GM19395 (cell line): ENCODE measurements around the gene CYTH1.

Experiments used
- ATAC-seq: cut with Tn5 transposase; IDR thresholded peaks from one replicate; pipeline ENCODE4 v1.9.1; 2021; ENCODE audit warnings: mild to moderate bottlenecking, moderate library complexity; ENCODE audit not compliant: unreplicated experiment

The CYTH1 gene

DNA sequence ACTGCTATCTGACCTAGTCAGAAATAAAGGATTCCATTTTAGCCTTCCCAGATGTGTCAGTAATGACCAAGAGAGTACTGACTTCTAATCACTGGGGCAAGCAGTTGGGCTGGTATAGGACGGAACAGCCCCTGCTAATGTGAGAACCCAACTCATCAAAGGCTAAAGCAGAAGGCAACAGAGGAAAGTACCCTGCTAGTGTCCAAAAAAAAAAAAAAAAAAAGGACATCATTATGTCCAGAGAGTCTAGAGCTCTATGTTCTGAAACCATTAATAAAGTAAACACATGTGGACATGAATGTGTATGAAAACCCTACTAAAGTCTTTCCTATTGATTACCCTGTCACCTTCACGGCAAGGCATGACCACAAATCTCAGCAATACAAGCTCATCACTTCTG, 85.0 kb downstream of the CYTH1 start:
- ATAC-seq: no peak

- no peak for ATAC-seq
Measured at GRCh38 chr17:78696016-78696982, 85.8 kb downstream of the CYTH1 start.

DNA sequence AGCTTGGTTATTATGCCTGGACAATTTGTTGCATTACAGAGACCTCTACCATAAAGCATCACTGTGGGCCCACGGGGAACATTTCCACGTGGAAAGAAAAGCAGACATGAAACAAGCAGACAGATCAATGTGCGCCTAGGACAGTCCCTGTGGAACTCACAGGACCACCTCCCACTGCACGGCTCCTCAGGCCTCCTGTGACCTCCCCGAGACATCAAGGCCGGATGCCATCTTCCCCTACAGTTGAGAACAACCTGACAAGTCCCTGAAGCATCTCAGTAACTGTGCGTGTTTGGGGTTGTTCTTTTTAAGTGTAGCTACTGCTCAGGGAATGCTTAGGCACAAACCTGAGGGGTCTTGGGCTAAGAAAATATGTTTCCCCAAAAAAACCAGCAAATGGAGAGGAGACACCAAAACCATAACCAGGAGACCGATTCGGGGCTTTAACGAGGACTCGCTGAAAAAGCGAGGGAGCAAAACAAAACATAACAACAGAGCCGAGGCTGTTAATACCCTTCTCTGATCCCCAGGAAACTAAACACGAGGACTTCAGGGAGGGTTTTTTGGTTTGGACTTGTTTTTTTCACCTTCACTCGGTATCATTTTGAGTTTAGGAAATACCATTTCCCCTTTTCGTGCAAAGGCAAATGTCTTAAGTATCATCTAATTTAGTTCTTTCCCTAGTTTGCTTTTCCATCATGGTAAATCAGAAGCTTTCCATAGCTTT, 87.1 kb downstream of the CYTH1 start:
- ATAC-seq: no peak

DNA sequence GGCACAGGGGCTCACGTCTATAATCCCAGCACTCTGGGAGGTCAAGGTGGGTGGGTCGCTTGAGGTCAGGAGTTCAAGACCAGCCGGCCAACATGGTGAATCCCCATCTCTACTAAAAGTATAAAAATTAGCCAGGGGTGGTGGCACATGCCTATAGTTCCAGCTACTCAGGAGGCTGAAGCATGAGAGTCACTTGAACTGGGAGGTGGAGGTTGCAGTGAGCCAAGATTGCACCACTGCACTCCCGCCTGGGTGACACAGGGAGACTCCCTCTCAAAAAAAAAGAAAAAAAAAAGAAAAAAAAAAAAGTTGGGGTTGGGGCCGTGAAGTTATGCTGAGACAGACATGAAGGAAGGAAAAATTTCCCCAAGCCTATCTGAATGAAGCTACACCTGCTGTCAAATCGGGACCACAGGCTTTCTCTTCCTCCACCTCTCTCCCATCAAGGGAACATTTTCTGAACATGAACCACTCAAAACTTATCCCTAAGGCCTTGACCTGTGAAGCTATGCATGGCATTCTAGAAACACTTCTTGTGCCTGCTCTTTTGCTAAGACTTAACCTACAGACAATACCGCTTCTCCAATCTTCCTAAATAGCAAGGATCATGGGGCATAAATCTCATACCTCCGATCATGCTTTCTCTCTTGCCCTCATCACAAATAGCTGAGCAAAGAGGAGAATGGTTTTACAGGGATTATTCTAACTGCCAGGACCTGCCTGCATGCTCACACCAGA, 88.6 kb downstream of the CYTH1 start:
- ATAC-seq: no peak

- ATAC-seq: no peak
Measured at GRCh38 chr17:78692460-78693010, 89.5 kb downstream of the CYTH1 start.

GRCh38 chr17:78689029-78689428, 93.0 kb downstream of the CYTH1 start:
- ATAC-seq: no peak

DNA sequence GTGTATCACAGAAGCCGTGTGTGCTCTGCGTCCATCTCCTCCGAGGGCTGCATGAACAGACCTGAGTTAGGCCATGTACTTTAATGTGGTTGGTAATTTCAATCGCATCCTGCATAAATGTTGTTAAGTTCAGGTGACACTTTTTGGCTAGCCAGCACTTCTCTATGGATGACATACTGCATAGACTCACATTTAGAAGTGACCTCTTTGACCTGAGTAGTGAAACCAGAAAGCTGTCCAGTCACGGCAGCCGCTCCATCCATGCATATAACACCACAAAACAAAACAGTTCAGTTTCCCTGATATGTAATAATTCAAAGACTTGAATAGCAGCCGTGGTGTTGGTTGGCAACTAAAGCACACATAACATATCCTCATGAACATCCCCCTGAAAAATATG, 94.1 kb downstream of the CYTH1 start:
- ATAC-seq: no peak

- ATAC-seq: no peak
Measured at GRCh38 chr17:78687125-78687524, 94.9 kb downstream of the CYTH1 start.

GRCh38 chr17:78684026-78684425, 98.0 kb downstream of the CYTH1 start:
- ATAC-seq: no peak

GRCh38 chr17:78683408-78683961, 98.6 kb downstream of the CYTH1 start:
- ATAC-seq: no peak

DNA sequence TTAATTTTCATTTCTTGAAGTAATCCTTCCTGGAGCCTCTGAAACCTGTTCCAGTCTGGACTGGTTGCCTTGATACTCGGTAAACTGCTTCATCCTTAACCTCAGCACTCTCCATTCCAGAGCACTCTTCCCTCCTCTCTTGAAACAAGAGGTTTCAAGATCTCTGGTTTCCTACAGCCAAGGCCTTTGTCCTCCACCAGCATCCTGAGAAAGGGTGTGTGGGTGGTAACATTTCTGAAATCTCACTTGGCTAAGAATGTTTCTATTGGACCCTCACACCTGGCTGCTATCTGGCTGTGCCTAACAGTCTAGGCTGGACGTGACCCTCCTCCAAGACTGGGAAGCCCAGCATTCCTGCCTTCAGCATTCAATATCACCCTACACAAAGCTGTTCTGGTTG, 99.7 kb downstream of the CYTH1 start:
- no peak for ATAC-seq

- no peak for ATAC-seq
Measured at GRCh38 chr17:78680436-78680835, 101.6 kb downstream of the CYTH1 start.

GRCh38 chr17:78679495-78680395, 102.3 kb downstream of the CYTH1 start:
- ATAC-seq: no peak

DNA sequence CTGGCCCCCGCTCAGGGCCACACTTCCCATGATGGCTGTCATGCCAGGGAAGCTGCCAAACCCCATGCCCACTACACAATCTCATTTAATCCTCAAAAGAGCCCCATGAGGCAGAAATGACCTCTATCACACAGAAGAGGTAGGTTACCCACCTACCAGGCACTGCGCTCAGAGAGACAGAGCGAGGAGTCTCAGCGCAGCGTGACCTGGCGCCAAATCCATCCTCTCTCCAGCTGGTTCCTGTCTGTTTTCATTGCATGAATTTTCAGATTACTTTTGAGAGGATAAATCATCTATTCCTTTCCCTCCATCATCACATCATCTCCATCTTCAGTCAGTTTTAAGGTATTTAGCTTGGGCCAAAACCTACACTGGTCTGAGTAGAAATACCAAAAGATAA, 103.4 kb downstream of the CYTH1 start:
- ATAC-seq: no peak

- ATAC-seq: no peak
Measured at GRCh38 chr17:78678222-78678557, 103.9 kb downstream of the CYTH1 start.

- ATAC-seq: no peak
Measured at GRCh38 chr17:78677303-78678221, 104.5 kb downstream of the CYTH1 start.

GRCh38 chr17:78676412-78677302, 105.4 kb downstream of the CYTH1 start:
- no peak for ATAC-seq

DNA sequence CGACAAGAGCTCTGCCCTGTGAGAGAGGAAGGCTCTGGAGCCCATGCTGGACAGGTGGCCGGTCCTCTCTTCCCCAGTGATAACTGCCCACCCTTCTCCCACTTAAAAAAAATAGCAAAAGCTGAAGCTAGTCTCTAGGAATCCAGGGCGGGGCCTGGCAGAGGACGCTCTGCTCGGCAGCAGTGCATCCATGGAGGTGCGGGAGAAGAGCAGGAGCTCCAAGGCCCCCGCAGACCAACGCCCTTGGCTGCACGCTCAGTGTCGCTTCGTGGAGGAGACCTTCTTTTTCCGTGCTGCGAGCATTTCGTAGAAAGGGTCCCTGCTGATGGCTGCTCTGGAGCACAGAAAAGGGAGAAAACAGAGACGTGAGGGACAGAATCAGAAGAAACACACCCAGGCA, 106.2 kb downstream of the CYTH1 start:
- ATAC-seq: no peak
